ENCODE measurements around the gene C3AR1.

Gene C3AR1

DNA sequence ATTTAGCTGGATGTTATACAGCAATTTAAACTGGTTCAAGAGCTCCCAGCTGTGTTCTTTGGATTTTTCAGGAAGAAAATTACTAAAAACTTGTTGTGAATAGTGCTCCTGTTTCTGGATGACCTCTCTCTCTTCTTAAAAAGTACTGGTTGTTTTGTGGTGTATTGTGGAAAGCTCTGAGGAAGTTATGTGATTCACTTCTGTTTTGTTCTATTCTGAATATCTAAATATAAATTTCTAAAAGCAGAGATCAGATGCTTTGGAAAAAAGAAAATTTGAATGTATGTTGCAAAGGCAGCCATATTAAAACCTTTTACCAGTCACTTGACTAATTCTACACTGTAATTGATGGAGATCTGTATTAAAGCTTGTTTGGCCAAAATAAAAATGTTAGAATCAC lies 3.4 kb upstream of the C3AR1 start:
- peaks cover 19% of the 10 kb centered on the region for H3K4me1 ChIP-seq (ENCODE audit: control insufficient read depth, insufficient read depth, low read length, poor library complexity, severe bottlenecking)
- no peak overlapping the region for H3K27ac ChIP-seq (ENCODE audit: insufficient read depth, low read length, poor library complexity, severe bottlenecking)
- no peaks in the 10 kb centered on the region for H3K36me3 ChIP-seq (ENCODE audit: control insufficient read depth, insufficient read depth, low read length)
- DNase-seq: no peak
- no peaks in the 10 kb centered on the region for H3K9me3 ChIP-seq (ENCODE audit: control insufficient read depth, low read length)
- no peaks in the 10 kb centered on the region for H3K27me3 ChIP-seq (replicated peaks; ENCODE audit: control insufficient read depth, insufficient read depth, low read length, poor library complexity, severe bottlenecking)
- H3K4me3 ChIP-seq (ENCODE audit: insufficient read depth, low read depth, low read length, poor library complexity, severe bottlenecking): no peak overlapping the region

DNA sequence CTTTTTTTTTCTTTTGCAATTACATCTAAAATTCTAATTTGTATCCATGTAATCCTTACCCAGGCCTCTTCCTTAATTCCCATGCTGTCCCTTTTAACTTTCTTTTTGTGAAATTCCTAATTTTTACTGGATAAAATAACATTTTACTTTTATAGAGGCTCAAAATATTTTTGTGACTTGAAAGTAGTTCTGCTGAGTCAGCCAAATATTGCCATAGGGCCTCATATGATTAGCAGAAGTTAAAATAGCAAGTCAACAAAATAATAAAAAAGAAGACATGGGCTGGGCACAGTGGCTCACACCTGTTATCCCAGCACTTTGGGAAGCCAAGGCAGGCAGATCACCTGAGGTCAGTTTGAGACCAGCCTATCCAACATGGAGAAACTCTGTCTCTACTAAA lies 2.0 kb downstream of the C3AR1 start:
- no peaks in the 10 kb centered on the region for H3K36me3 ChIP-seq (ENCODE audit: control insufficient read depth, insufficient read depth, low read length)
- H3K4me3 ChIP-seq (ENCODE audit: insufficient read depth, low read depth, low read length, poor library complexity, severe bottlenecking): no peak overlapping the region
- no peaks in the 10 kb centered on the region for H3K27me3 ChIP-seq (replicated peaks; ENCODE audit: control insufficient read depth, insufficient read depth, low read length, poor library complexity, severe bottlenecking)
- no peaks in the 10 kb centered on the region for H3K9me3 ChIP-seq (ENCODE audit: control insufficient read depth, low read length)
- peaks cover 14% of the 10 kb centered on the region for H3K4me1 ChIP-seq (ENCODE audit: control insufficient read depth, insufficient read depth, low read length, poor library complexity, severe bottlenecking)
- no peak for DNase-seq
- H3K27ac ChIP-seq (ENCODE audit: insufficient read depth, low read length, poor library complexity, severe bottlenecking): no peak overlapping the region

- Histone ChIP-seq H3K9me3 (ENCODE audit: control insufficient read depth, low read length) (no peaks in the 10 kb centered on the region), H3K4me3 (ENCODE audit: insufficient read depth, low read depth, low read length, poor library complexity, severe bottlenecking) (no peak overlapping the region), H3K27ac (ENCODE audit: insufficient read depth, low read length, poor library complexity, severe bottlenecking) (no peak overlapping the region), H3K36me3 (ENCODE audit: control insufficient read depth, insufficient read depth, low read length) (peaks cover 14% of the 10 kb centered on the region), H3K27me3 (replicated peaks; ENCODE audit: control insufficient read depth, insufficient read depth, low read length, poor library complexity, severe bottlenecking) (no peaks in the 10 kb centered on the region), H3K4me1 (ENCODE audit: control insufficient read depth, insufficient read depth, low read length, poor library complexity, severe bottlenecking) (no peaks in the 10 kb centered on the region)
- DNase-seq: no peak
Observed at GRCh38 chr12:8058506-8058905, 7.7 kb downstream of the C3AR1 start.

- no peaks in the 10 kb centered on the region for H3K4me1 ChIP-seq (ENCODE audit: control insufficient read depth, insufficient read depth, low read length, poor library complexity, severe bottlenecking)
- H3K36me3 ChIP-seq (ENCODE audit: control insufficient read depth, insufficient read depth, low read length): peaks cover 20% of the 10 kb centered on the region
- H3K27me3 ChIP-seq (replicated peaks; ENCODE audit: control insufficient read depth, insufficient read depth, low read length, poor library complexity, severe bottlenecking): no peaks in the 10 kb centered on the region
- no peaks in the 10 kb centered on the region for H3K9me3 ChIP-seq (ENCODE audit: control insufficient read depth, low read length)
- no peak overlapping the region for H3K4me3 ChIP-seq (ENCODE audit: insufficient read depth, low read depth, low read length, poor library complexity, severe bottlenecking)
- no peak for DNase-seq
- H3K27ac ChIP-seq (ENCODE audit: insufficient read depth, low read length, poor library complexity, severe bottlenecking): no peak overlapping the region
Observed at GRCh38 chr12:8057839-8058238, 8.3 kb downstream of the C3AR1 start.

- no peaks in the 10 kb centered on the region for H3K27me3 ChIP-seq (replicated peaks; ENCODE audit: control insufficient read depth, insufficient read depth, low read length, poor library complexity, severe bottlenecking)
- no peak overlapping the region for H3K4me3 ChIP-seq (ENCODE audit: insufficient read depth, low read depth, low read length, poor library complexity, severe bottlenecking)
- H3K4me1 ChIP-seq (ENCODE audit: control insufficient read depth, insufficient read depth, low read length, poor library complexity, severe bottlenecking): no peaks in the 10 kb centered on the region
- no peak for DNase-seq
- no peak overlapping the region for H3K27ac ChIP-seq (ENCODE audit: insufficient read depth, low read length, poor library complexity, severe bottlenecking)
- H3K36me3 ChIP-seq (ENCODE audit: control insufficient read depth, insufficient read depth, low read length): peaks cover 25% of the 10 kb centered on the region
- no peaks in the 10 kb centered on the region for H3K9me3 ChIP-seq (ENCODE audit: control insufficient read depth, low read length)
Observed at GRCh38 chr12:8057306-8057705, 8.9 kb downstream of the C3AR1 start.

- no peak overlapping the region for H3K4me3 ChIP-seq (ENCODE audit: insufficient read depth, low read depth, low read length, poor library complexity, severe bottlenecking)
- no peak for DNase-seq
- peaks cover 45% of the 10 kb centered on the region for H3K36me3 ChIP-seq (ENCODE audit: control insufficient read depth, insufficient read depth, low read length)
Observed at GRCh38 chr12:8054816-8055215, 11.3 kb downstream of the C3AR1 start.

GRCh38 chr12:8052679-8053078 lies 13.5 kb downstream of the C3AR1 start:
- Histone ChIP-seq H3K9me3 (ENCODE audit: control insufficient read depth, low read length) (no peaks in the 10 kb centered on the region), H3K36me3 (ENCODE audit: control insufficient read depth, insufficient read depth, low read length) (peaks cover 64% of the 10 kb centered on the region), H3K4me1 (ENCODE audit: control insufficient read depth, insufficient read depth, low read length, poor library complexity, severe bottlenecking) (no peaks in the 10 kb centered on the region), H3K27ac (ENCODE audit: insufficient read depth, low read length, poor library complexity, severe bottlenecking) (no peak overlapping the region), H3K4me3 (ENCODE audit: insufficient read depth, low read depth, low read length, poor library complexity, severe bottlenecking) (no peak overlapping the region), H3K27me3 (replicated peaks; ENCODE audit: control insufficient read depth, insufficient read depth, low read length, poor library complexity, severe bottlenecking) (no peaks in the 10 kb centered on the region)
- DNase-seq: no peak

More at GRCh38 chr12:8054816-8055215, 11.3 kb downstream of the C3AR1 start:
- Histone ChIP-seq H3K27ac (ENCODE audit: insufficient read depth, low read length, poor library complexity, severe bottlenecking) (no peak overlapping the region), H3K4me1 (ENCODE audit: control insufficient read depth, insufficient read depth, low read length, poor library complexity, severe bottlenecking) (no peaks in the 10 kb centered on the region), H3K9me3 (ENCODE audit: control insufficient read depth, low read length) (no peaks in the 10 kb centered on the region), H3K27me3 (replicated peaks; ENCODE audit: control insufficient read depth, insufficient read depth, low read length, poor library complexity, severe bottlenecking) (no peaks in the 10 kb centered on the region)

DNA sequence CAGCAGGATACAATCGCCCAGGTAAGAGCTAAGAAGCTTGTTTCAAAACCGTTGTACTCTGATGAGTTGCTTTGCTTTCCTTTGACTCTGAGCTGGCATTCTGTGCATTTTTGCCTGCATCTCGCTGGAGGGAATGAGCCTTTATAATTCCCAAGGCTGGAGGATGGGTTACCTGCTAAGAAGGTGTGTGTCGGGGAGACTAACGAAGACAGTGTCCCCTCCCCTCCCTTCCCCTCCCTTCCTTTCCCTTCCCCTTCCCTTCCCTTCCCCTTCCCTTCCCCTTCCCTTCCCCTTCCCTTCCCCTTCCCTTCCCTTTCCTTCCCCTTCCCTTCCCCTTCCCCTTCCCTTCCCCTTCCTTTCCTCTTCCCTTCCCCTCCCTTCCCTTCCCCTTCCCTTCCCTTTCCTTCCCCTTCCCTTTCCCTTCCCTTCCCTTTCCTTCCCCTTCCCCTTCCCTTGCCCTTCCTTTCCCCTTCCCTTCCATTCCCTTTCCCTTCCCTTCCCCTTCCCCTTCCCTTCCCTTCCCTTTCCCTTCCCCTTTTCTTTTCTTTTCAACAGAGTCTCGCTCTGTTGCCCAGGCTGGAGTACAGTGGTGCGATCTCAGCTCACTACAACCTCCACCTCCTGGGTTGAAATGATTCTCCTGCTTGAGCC lies 15.4 kb downstream of the C3AR1 start:
- no peak for DNase-seq
- H3K36me3 ChIP-seq (ENCODE audit: control insufficient read depth, insufficient read depth, low read length): peaks cover 81% of the 10 kb centered on the region
- H3K27me3 ChIP-seq (replicated peaks; ENCODE audit: control insufficient read depth, insufficient read depth, low read length, poor library complexity, severe bottlenecking): no peaks in the 10 kb centered on the region
- H3K4me3 ChIP-seq (ENCODE audit: insufficient read depth, low read depth, low read length, poor library complexity, severe bottlenecking): no peak overlapping the region
- H3K27ac ChIP-seq (ENCODE audit: insufficient read depth, low read length, poor library complexity, severe bottlenecking): no peak overlapping the region
- no peaks in the 10 kb centered on the region for H3K9me3 ChIP-seq (ENCODE audit: control insufficient read depth, low read length)
- no peaks in the 10 kb centered on the region for H3K4me1 ChIP-seq (ENCODE audit: control insufficient read depth, insufficient read depth, low read length, poor library complexity, severe bottlenecking)

DNA sequence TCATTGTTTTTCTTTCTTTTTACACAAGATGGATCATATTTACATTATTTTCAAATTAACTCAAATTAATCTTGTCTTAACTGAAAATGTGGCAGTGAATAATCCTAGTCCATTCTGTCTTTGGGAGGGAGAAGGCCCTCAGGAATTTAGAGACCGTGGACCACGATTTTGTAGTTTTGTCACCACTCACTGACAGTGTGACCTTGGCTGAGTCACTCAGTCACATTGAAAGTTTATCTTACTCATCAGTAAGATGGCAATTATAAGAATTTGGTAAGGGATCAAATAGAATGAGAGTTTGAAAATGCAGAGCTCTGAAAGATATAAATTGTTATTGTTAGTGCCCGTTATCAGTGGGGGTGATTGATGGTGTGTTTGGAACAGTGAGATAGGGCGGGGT lies 17.3 kb downstream of the C3AR1 start:
- H3K27ac ChIP-seq (ENCODE audit: insufficient read depth, low read length, poor library complexity, severe bottlenecking): no peak overlapping the region
- no peak overlapping the region for H3K4me3 ChIP-seq (ENCODE audit: insufficient read depth, low read depth, low read length, poor library complexity, severe bottlenecking)
- H3K36me3 ChIP-seq (ENCODE audit: control insufficient read depth, insufficient read depth, low read length): peaks cover 83% of the 10 kb centered on the region
- no peak for DNase-seq
- H3K9me3 ChIP-seq (ENCODE audit: control insufficient read depth, low read length): no peaks in the 10 kb centered on the region
- no peaks in the 10 kb centered on the region for H3K4me1 ChIP-seq (ENCODE audit: control insufficient read depth, insufficient read depth, low read length, poor library complexity, severe bottlenecking)
- no peaks in the 10 kb centered on the region for H3K27me3 ChIP-seq (replicated peaks; ENCODE audit: control insufficient read depth, insufficient read depth, low read length, poor library complexity, severe bottlenecking)

DNA sequence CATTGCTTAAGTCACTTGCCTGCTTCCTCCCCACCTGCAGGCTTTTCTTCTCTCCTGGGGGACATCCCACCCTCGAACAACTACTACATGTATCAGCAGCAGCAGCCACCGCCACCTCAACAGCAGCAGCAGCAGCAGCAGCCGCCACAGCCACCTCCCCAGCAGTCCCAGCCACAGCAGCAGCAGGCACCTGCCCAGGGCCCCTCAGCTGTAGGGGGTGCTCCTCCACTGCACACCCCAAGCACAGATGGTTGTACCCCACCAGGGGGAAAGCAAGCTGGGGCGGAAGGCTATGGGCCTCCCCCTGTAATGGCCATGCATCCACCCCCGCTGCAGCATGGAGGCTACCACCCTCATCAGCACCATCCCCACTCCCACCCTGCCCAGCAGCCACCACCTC lies 18.3 kb downstream of the C3AR1 start:
- Histone ChIP-seq H3K9me3 (ENCODE audit: control insufficient read depth, low read length) (no peaks in the 10 kb centered on the region), H3K27ac (ENCODE audit: insufficient read depth, low read length, poor library complexity, severe bottlenecking) (no peak overlapping the region), H3K36me3 (ENCODE audit: control insufficient read depth, insufficient read depth, low read length) (peaks cover 80% of the 10 kb centered on the region), H3K4me3 (ENCODE audit: insufficient read depth, low read depth, low read length, poor library complexity, severe bottlenecking) (no peak overlapping the region), H3K4me1 (ENCODE audit: control insufficient read depth, insufficient read depth, low read length, poor library complexity, severe bottlenecking) (no peaks in the 10 kb centered on the region), H3K27me3 (replicated peaks; ENCODE audit: control insufficient read depth, insufficient read depth, low read length, poor library complexity, severe bottlenecking) (no peaks in the 10 kb centered on the region)
- DNase-seq: no peak

Measured in effector memory CD4-positive, alpha-beta T cell (primary cell).